ENCODE measurements around the gene DUX4. TPM values are rescaled to one million over a fixed set of nuclear protein-coding genes. Genes with fewer than 3 reads are reported as not detected.
"Not testable (repeated sequence)": the region's sequence is repeated elsewhere in the genome, so short reads cannot be mapped to it uniquely, and the experiment has no call there.

DUX4 gene
- total RNA-seq: not detected

DNA sequence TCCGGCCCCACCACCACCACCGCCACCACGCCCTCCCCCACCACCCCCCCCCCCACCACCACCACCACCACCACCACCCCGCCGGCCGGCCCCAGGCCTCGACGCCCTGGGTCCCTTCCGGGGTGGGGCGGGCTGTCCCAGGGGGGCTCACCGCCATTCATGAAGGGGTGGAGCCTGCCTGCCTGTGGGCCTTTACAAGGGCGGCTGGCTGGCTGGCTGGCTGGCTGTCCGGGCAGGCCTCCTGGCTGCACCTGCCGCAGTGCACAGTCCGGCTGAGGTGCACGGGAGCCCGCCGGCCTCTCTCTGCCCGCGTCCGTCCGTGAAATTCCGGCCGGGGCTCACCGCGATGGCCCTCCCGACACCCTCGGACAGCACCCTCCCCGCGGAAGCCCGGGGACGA is at the start of gene DUX4:
Gene DUX4 (plus strand): TSS at position 347 of the 400 bp plus-strand sequence. CDS start 0 bp downstream, at position 347.
- ATAC-seq; H3K36me3 Mint-ChIP-seq; H3K4me3 Mint-ChIP-seq; H3K27ac Mint-ChIP-seq; H3K27me3 Mint-ChIP-seq; H3K9me3 Mint-ChIP-seq (ENCODE audit: low read depth); H3K4me1 Mint-ChIP-seq; CTCF ChIA-PET; DNase-seq: not testable (repeated sequence)

DNA sequence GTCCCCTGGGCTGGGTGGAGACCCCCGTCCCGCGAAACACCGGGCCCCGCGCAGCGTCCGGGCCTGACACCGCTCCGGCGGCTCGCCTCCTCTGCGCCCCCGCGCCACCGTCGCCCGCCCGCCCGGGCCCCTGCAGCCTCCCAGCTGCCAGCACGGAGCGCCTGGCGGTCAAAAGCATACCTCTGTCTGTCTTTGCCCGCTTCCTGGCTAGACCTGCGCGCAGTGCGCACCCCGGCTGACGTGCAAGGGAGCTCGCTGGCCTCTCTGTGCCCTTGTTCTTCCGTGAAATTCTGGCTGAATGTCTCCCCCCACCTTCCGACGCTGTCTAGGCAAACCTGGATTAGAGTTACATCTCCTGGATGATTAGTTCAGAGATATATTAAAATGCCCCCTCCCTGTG is 1.9 kb downstream of the DUX4 start:
- H3K27ac Mint-ChIP-seq; CTCF ChIA-PET; H3K4me1 Mint-ChIP-seq; H3K27me3 Mint-ChIP-seq; DNase-seq; H3K4me3 Mint-ChIP-seq; ATAC-seq; H3K36me3 Mint-ChIP-seq; H3K9me3 Mint-ChIP-seq (ENCODE audit: low read depth): not testable (repeated sequence)

DNA sequence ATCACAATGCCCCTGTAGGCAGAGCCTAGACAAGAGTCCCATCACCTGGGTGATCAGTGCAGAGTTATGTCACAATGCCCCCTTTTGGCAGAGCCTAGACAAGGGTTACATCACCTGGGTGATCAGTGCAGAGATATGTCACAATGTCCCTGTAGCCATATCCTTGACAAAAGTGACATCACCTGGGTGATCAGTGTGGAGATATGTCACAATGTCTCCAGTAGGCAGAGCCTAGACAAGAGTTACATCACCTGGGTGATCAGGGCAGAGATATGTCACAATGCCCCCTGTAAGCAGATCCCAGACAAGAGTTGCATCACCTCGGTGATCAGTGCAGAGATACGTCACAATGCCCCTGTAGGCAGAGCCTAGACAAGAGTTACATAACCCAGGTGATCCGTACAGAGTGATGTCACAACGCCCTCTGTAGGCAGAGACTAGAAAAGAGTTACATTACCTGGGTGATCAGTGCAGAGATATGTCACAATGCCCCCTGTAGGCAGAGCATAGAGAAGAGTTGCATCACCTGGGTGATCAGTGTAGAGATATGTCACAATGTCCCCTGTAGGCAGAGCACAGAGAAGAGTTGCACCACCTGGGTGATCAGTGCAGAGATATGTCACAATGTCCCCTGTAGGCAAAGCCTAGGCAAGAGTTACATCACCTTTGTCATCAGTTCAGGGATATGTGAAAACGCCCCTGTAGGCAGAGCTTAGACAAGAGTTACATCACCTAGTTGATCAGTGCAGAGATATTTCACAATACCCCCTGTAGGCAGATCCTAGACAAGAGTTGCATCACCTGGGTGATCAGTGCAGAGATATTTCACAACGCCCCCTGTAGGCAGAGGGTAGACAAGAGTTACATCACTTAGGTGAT is 4.4 kb downstream of the DUX4 start:
- H3K4me1 Mint-ChIP-seq; H3K36me3 Mint-ChIP-seq; CTCF ChIA-PET; ATAC-seq; H3K9me3 Mint-ChIP-seq (ENCODE audit: low read depth); H3K27me3 Mint-ChIP-seq; H3K27ac Mint-ChIP-seq; H3K4me3 Mint-ChIP-seq: not testable (repeated sequence)
- peak; percentile 50 for DNase-seq

DNA sequence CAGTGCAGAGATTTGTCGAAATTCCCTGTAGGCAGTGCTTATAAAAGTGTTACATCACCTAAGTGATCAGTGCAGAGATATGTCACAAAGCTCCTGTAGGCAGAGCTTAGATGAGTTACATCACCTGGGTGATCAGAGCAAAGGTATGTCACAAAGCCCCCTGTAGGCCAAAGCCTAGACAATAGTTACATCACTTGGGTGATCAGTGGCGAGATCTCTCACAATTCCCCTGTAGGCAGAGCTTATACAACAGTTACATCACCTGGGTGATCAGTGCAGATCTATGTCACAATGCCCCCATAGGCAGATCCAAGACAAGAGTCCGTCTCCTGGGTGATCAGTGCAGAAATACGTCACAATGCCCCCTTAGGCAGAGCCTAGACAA is 5.0 kb downstream of the DUX4 start:
- H3K9me3 Mint-ChIP-seq (ENCODE audit: low read depth); H3K4me1 Mint-ChIP-seq; H3K4me3 Mint-ChIP-seq; CTCF ChIA-PET; DNase-seq; ATAC-seq; H3K27me3 Mint-ChIP-seq; H3K27ac Mint-ChIP-seq; H3K36me3 Mint-ChIP-seq: not testable (repeated sequence)

DNA sequence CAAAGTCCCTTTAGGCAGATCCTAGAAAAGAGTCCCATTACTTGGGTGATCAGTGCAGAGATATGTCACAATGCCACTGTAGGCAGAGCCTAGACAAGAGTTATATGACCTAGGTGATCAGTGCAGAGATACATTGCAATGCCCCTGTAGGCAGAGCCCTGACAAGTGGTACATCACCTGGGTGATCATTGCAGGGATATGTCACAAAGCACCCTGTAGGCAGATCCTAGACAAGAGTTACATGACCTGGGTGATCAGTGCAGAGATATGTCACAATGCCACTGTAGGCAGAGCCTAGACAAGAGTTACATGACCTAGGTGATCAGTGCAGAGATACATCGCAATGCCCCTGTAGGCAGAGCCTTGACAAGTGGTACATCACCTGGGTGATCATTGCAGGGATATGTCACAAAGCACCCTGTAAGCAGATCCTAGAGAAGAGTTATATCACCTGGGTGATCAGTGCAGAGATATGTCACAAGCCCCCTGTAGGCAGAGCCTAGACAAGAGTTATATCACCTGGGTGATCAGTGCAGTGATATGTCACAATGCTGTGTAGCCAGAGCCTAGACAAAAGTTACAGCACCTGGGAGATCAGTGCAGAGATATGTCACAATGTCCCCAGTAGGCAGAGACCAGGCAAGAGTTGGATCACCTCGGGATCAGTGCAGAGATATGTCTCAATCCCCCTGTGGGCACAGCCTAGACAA is 5.6 kb downstream of the DUX4 start:
- CTCF ChIA-PET, H3K4me1 Mint-ChIP-seq: not testable (repeated sequence)

DNA sequence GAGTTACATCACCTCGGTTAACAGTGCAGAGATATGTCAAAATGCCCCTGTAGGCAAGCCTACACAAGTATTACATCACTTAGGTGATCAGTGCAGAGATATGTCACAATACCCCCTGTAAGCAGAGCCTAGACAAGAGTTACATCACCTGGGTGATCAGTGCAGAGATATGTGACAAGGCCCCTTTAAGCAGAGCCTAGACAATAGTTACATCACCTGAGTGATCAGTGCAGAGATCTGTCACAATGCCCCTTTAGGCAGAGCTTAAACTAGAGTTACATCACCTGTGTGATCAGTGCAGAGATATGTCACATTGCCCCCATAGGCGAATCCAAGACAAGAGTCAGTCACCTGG is 6.1 kb downstream of the DUX4 start:
- ATAC-seq: peak; percentile 27
- H3K4me1 Mint-ChIP-seq; H3K27ac Mint-ChIP-seq; H3K4me3 Mint-ChIP-seq; H3K9me3 Mint-ChIP-seq (ENCODE audit: low read depth); DNase-seq; H3K36me3 Mint-ChIP-seq; CTCF ChIA-PET; H3K27me3 Mint-ChIP-seq: not testable (repeated sequence)

More for the DNA sequence above, 5.6 kb downstream of the DUX4 start:
- H3K27ac Mint-ChIP-seq; H3K27me3 Mint-ChIP-seq; H3K9me3 Mint-ChIP-seq (ENCODE audit: low read depth); H3K36me3 Mint-ChIP-seq; H3K4me3 Mint-ChIP-seq; DNase-seq: not testable (repeated sequence)
- ATAC-seq: peak; percentile 57

DNA sequence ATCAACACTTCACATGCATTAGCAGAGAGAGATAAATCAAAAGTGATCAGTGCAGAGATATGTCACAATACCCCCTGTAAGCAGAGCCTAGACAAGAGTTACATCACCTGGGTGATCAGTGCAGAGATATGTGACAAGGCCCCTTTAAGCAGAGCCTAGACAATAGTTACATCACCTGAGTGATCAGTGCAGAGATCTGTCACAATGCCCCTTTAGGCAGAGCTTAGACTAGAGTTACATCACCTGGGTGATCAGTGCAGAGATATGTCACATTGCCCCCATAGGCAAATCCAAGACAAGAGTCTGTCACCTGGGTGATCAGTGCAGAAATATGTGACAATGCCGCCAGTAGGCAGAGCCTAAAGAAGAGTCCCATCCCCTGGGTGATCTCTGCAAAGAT is 7.4 kb downstream of the DUX4 start:
- ATAC-seq; H3K36me3 Mint-ChIP-seq; H3K4me1 Mint-ChIP-seq; H3K27me3 Mint-ChIP-seq; DNase-seq; H3K9me3 Mint-ChIP-seq (ENCODE audit: low read depth); CTCF ChIA-PET; H3K27ac Mint-ChIP-seq; H3K4me3 Mint-ChIP-seq: not testable (repeated sequence)

DNA sequence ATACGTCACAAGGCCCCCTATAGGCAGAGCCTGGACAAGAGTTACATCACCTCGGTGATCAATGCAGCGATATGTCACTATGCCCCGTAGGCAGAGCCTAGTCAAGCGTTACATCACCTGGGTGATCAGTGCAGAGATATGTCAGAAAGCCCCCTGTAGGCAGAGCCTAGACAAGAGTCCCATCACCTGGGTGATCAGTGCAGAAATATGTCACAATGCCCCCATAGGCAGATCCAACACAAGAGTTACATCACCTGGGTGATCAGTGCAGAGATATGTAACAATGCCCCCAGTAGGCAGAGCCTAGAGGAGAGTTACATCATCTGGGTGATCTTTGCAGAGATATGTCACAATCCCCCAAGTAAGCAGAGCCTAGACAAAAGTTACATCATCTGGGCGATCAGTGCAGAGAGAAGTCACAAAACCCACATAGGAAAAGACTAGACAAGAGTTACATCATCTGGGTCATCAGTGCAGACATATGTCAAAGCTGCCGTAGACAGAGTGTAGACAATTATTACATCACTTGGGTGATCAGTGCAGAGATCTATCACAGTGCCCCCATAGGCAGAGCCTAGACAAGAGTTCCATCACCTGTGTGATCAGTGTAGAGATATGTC is 8.0 kb downstream of the DUX4 start:
- H3K27me3 Mint-ChIP-seq; H3K4me1 Mint-ChIP-seq; ATAC-seq; H3K36me3 Mint-ChIP-seq; H3K4me3 Mint-ChIP-seq; H3K9me3 Mint-ChIP-seq (ENCODE audit: low read depth); CTCF ChIA-PET; H3K27ac Mint-ChIP-seq: not testable (repeated sequence)
- peak; percentile 54 for DNase-seq

DNA sequence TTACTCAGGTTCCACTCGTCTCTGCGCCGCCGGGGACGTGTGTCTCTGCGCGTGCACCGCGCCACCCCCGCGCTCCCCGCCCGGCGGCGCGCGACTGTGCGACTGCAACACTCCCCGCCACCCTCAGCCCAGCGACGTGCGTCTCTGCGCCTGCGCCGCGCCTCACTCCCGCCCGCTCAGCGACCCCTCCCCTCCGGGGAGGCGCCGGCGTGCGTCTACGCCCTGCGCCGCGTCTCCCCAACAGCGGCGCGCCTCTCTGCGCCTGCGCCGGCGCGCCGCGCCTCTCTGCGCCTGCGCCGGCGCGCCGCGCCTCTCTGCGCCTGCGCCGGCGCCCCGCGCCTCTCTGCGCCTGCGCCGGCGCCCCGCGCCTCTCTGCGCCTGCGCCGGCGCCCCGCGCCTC is 29.9 kb downstream of the DUX4 start:
- ATAC-seq; H3K9me3 Mint-ChIP-seq (ENCODE audit: low read depth); H3K27ac Mint-ChIP-seq; H3K4me1 Mint-ChIP-seq; H3K27me3 Mint-ChIP-seq; CTCF ChIA-PET; H3K36me3 Mint-ChIP-seq; H3K4me3 Mint-ChIP-seq: not testable (repeated sequence)
- DNase-seq: peak; percentile 39

Other genes with a start within 250 kb of the DUX4 start
- 10 to 100 TPM; 59.6 to 66.2 TPM for gene FRG1, start 232.9 kb upstream of the DUX4 start, total RNA-seq
- not detected for gene FRG2, start 146.5 kb upstream of the DUX4 start, total RNA-seq
- gene DBET, start 109.3 kb upstream of the DUX4 start, total RNA-seq: not detected

All from activated CD8-positive, alpha-beta memory T cell treated with anti-CD3 and anti-CD28 coated beads, Interleukin-2, amount 10 ng/mL, durations not matched to agents 7 days and 5 days (primary cell).